GM18868 (cell line): ENCODE data around the gene SERPINB1.
"Not testable (repeated sequence)": the region's sequence is repeated elsewhere in the genome, so short reads cannot be mapped to it uniquely, and the experiment has no call there.

Experiments used
- ATAC-seq: cut with Tn5 transposase; IDR thresholded peaks from one replicate; pipeline ENCODE4 v1.9.1; 2021; ENCODE audit warnings: mild to moderate bottlenecking, moderate library complexity; ENCODE audit not compliant: unreplicated experiment

SERPINB1 gene

DNA sequence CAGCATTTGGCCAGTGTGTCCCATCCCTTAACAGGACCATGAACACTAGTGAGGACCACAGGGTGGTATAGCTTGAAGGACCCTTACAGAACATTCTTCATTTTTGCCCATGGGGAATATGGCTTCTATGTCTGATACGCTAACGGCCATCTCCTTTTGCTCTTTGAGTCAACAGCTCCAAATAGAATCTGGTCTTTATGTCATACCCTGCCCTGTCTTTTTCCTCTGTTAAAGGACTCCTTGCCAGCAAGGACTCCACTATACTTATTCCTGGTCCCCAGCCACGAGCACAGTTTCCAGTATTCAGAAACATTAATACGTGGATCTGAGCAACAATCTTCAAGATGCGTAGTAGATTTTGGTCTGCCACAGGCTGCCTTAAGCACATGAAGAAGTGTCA, 22.5 kb downstream of the SERPINB1 start:
- ATAC-seq: no peak

DNA sequence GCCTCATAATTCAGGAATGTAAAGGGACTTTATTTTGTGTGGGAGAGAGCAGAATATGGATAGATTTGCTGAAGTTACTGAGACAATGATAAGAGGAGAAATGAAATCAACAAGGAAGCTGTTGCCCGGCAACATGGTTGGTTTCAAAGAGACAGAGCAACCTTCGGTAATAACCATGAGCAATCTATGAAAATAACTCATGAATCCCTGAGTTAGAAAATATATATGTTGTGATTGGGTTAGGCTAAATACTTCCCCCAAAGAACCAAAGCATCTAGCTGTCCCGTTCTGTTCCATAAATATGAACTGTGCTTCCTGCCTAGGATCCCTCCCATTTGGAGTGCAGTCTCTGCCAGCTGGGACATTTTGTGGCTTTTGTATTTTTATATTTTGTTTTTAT, 23.1 kb downstream of the SERPINB1 start:
- no peak for ATAC-seq

DNA sequence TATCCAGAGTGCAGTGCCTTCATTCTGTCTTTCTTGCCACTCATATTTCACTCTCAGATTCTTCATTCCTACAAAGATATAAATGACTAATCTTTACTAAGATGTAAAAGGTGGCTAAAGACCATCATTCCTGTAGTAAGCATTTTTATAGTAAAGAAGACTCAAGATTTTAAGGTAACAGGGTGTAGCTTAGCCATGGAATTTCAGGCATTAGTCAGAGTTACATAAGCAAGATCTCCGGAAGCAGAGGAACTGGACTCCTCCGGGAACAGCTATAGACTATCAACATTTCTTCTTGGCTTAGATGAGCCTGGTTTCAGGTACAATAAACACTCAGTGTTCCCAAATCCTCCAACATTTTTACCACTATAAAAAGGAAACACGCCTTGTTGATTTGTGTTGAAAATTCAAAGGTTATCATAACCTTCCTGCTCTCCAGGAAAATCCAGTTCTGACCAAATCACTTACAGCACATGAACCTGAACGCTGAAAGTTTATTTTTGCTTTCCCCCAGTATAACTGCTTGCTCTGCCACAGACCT, 23.7 kb downstream of the SERPINB1 start:
- ATAC-seq: no peak

DNA sequence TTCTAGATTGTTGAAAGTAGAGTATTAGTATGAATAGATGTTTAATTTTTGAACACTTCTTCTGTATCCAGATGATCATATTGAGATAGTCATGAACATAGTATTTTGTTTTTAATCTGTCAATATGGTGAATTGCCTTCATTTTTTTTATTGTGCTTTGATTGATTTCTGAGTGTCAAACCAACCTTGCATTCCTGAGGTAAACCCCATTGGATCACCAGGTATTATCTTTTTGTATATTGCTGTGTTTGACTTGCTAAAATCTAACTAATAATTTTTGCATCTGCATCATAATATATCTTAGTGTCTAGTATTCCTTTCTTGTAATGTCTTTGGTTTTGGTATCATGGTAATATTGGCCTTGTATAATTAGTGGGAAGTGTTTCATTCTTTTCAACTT, 25.5 kb downstream of the SERPINB1 start:
- ATAC-seq: no peak

DNA sequence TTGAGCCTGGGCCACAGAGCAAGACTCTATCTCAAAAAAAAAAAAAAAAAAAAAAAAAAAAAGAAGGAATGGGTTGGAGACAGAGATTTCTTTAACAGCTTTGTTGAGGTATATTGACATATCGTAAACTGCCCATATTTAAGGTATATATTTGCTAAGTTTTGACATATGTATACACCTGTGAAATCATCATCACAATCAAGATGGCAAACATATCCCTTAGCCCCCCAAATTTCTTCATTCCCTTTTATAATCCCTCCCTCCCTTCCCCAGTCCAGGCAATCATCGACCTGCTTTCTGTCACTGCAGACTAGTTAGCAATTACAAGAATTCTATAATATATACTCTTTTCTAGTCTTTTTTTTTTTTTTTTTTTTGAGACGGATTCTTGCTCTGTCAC, 29.0 kb downstream of the SERPINB1 start:
- no peak for ATAC-seq

DNA sequence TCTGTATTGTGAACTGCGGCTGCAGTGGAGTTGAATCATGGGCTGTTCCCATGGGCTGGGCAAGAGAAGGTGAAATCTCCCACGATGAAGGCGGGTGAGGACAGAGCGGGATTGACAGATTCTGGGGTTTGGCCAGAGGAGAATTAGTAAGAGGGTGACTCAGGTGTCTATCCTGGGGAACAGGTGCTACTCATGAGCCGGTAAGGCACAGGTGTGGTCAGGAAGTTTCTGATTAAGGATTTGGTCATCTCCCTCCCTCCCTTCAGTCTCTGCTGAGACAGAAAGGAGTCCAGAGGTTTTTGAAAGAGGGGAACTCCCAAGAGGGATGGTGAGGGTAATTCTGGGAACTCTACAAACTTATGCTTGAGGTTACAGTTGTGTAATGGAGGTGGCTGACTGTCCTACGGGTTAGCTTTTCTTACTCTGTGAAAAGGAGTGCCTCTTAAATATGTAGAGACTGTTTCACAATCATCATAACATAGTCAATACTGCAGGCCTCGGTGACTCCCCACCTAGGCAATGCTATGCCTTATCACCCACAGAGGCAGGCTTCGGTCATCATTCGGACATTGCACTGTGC, 31.5 kb downstream of the SERPINB1 start:
- no peak for ATAC-seq

DNA sequence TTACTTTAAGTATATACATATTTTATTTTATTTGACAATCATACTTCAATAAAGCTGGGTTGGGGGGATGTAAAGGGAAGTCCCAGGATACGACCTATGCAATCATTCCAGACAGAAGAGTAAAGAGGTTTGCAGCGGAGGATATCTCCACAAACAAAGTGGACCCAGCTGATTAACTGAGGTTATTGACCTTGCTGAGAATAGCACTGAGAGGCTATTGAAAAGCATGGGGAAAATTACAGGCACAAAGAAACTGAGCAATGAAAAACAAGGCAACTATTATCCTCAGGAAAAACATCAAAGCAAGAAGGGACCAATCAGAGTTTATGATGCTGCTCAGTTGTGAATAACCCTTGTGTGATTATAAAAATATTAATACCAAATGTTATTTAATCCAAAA, 32.6 kb downstream of the SERPINB1 start:
- no peak for ATAC-seq

DNA sequence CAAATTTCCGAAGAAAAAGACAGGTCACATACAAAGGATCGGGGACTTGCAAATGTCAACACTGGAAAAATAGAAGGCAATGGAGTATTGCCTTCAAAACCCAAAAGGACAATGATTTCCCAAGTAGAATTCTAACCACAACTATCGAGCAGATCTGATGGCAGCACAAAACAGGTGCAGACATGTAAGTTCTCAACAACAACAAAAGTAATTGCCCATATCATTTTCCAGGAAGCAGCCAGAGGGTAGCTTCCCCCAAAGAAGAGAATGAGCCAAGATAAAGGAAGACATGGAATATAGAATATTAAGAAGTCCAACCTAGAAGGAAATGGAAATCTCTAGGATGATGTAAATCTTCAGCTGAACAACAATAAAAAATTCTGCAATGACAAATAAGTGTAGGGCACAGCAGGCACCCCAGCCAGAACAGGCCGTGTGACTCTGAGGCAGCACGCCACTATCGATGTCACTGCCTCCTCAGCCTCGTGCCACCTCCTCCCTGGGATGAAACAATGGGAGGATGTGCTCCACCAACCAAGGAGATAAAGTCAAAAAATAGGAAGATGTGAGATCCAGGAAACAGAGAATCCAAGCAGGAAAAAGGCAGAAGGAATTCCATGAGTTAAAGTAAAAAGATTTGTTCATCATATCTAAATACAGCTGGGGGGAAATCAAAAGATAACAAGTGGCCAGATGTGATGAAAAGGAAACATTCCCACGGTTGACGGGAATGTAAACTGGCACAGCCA, 34.1 kb downstream of the SERPINB1 start:
- ATAC-seq: no peak

DNA sequence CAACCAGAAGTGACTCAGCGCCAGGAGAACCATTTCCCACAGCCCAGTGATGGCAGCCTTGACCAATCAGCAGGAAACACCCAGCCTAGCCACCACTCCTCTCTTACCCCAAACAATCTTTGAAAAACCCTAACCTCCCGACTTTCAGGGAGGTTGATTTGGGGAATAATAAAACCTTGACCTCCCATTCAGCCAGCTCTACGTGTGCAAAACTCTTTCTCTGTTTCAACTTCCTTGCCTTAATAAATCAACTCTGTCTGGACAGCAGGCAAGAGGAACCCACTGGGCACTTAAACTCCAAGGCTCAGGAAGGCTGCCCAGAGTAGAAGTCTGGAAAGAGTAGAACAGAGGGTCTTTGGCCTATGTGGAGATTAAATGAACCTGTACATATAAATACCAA, 35.0 kb downstream of the SERPINB1 start:
- ATAC-seq: no peak

DNA sequence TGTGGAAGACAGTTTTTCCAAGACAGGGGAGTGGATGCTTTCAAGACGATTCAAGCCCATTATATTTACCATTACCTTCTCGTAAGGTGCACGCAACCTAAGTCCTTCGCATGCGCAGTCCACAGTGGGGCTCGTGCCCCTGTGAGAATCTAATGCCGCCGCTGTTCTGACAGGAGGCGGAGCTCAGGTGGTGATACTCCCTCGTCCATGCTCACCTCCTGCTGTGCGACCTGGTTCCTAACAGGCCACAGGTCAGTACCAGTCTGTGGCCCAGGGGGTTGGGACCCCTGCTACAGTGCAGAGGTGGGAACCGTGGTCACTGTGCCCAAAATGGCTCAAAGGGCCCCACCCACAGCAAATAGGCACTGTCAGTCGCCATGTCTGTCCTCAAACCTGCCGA, 36.6 kb downstream of the SERPINB1 start:
- ATAC-seq: no peak

DNA sequence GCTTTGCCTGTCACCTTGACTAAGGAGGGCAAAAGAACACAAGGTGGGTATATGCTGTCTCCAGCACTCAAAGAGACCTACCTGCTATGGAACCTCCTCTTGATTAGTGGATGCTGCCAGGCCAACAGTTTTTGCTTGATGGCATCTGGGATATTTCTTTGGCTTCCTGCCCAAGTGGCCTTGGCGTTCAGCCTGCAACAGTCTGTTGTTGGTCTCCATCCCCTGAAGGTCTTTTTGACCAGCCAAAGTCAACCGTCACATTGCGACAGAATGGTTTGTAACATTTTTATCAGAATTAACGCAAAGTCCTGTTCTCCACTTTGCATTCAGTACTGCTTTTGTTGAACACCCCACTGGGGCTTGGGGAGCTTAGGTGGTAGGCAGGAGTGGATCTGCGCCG, 37.1 kb downstream of the SERPINB1 start:
- no peak for ATAC-seq

DNA sequence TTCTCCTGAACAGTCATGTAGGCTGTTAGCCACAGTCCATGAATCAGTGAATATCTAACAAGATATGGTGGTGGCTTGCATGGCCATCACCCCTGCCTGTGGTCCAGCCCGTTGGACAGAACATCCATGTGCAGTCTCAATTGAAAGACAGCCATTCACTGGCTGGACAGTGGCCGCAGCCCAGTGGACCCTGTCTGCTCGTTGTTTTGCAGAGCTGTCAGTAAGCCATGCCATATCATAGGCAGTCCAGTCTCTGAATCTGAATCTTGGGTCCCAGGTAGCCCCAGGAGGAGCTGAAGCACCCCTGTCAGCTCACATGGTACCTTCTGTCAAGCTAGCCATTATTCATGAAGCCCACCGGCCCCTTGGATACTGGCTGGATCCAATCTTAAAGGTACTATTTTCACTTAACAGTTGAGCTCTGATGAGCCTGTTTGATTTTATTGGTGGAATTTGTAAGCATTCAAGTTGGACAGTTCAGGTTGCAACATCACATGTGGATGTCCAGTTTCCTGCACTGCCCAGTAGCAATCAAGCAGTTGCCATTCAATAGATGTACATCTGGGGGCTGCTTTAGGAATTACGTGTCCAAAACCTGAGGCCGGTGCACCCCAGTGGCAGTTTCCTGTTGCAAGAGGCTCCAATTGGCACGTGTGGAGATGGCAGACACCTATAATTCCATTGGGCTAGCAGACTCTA, 37.8 kb downstream of the SERPINB1 start:
- ATAC-seq: no peak

DNA sequence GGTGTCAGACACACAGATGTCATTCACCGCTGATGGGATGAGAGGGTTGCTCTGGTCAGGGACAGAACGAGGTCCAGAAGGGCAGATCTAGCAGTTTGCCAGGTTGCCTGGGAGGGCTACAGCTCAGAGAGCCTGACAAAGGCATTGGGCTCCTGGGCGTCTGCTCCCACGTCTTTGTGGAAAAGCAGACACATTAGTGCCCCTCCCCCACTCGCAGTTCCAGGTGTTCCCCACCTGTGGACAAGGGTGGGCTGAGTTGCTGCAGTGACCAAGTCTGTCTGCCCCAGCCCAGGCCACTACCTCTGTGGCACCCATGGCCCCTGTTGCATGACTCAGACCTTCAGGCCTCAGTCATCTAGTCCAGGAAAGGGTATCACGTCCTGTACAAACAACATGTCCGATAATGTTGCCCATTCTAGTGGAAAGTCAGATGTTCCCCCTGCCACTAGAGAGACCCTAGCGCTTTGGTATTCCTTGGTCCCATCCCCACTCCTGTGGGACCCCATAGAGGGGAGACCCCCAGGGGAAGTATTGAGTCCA, 39.1 kb downstream of the SERPINB1 start:
- no peak for ATAC-seq

DNA sequence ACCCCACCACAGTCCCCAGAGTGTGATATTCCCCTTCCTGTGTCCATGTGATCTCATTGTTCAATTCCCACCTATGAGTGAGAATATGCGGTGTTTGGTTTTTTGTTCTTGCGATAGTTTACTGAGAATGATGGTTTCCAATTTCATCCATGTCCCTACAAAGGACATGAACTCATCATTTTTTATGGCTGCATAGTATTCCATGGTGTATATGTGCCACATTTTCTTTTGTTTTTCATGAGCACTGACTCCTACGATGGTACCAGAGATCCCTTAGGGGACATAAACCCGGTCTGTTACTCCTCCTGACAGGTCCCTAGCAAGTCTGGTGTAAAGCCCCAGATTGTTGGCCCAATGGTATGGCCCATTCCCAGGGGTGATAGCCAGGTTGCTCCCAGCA, 40.0 kb downstream of the SERPINB1 start:
- not testable (repeated sequence) for ATAC-seq

DNA sequence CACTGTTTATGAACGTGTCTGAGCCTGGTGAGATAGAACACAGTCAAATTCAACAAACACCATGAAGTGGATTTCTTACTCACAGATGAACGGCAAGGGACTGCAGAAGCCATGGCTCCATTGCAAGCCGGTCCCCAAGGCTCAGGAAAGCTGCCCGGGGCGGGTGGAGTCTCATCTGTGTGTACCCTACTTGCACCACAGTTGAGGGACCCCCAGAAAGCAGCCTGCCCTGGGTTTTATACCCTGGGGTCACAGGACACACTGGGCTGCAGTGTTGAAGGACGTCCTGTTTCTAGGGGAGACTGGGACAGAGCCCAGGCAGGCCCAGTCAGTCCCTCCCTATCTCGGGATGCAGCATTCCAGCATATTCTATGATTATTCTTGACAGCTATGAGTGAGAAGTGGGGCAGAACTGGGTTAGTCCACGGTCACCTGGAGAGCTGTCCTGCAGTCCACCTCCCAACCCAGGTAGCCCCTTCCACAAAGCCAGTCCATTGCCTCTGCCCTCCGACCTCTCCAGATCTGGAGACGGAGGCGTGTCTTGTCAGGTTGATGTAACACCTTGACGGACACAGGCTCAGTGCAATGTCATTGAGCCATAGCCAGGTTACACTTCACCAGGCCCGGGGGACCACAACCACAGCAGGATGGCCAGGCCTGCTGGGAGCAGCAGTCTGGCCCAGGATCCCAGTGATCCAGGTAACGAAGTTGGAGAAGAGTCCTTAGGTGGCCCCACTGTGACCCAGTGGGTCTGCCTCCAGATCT, 40.9 kb downstream of the SERPINB1 start:
- ATAC-seq: no peak

DNA sequence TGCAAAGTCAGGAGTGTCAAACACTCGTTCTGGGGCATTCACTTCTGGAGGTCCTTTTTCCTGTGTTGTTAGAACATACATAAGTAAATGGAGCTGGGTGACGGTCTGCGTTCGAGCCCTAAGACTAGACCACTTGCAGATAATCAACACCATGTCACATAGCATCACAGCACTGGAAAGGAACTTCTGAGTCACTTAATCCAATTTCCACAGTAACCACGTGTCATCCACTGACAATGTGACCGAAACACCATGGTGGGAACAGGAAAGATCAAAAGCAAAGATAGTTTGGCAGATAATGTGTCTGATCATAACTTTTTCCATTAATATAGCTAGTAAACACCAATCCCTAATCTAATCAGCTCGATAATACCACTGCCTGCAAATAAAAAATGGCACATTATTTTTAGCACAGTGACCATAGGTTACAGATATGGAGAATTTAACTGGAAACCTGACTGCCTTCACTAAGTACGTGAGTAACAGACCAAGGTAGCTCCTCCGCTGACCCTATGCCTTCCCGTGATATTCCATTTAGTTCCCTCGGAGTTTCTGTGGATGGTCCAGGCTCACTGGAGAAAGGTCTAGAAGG, 41.6 kb downstream of the SERPINB1 start:
- ATAC-seq: no peak

DNA sequence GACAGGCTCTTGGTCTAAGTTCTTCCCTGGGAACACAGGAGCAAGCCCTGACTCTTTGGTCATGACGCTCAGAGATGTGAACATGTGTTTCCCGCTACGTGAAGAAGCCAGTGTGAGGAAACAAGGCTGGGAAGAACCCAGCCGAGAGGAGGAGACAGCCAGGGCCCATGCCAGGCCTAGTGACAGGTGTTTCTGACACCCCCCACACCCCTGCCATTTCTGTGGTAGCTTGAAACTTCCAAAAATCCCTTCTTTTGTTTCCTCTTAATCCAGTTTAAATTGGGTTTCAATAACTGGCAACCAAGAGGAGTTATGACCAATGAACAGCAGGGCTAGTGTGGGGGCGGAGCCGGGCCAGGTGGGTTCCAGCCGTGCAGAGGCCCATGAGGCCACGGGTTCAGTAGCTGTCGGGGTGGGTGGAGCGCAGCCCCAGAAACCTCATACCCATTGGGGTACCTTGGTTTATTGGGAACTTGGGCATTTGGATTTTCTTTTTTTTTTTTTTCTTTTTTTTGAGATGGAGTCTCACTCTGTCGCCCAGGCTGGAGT, 43.0 kb downstream of the SERPINB1 start:
- ATAC-seq: no peak

DNA sequence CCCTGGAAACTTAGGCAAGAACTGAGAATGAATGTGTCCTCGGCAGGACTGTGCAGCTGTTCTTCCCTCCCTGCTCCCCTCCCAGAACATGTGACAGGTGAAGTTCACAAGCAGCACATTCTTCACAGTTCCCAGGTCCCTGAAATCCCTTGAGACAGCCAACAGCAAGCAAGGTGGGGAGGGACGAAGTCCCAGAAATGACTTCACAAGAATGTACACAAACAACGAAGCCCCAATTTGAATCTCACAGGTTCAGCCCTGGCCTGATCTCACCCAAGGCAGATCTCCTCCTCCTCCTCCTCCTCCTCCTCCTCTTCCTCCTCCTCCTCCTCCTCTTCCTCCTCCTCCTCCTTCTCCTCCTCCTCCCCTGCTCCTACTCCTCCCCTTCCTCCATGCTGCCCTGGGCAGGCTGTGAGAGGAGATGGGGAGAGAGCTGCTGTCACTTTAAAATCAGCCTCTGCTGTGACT, 44.1 kb downstream of the SERPINB1 start:
- ATAC-seq: no peak

DNA sequence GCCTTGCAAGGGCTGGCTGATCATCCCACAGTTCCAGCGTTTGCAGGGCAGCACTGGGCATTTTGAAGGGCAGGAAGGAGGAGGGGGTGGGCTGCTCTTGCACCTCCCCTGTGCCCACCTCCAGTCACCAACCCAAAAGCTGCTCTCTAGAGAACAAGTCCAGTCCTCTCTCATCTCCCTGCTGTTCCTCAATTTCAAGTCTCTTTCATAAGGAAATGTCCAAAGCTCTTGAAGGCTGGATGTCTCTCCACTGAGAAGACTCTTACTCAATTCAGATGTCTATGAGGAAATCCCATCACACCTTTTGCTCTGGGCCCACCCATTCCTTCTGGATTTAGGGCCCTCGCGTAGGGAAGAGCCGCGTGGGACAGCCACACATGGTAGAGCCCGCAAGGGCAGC, 44.8 kb downstream of the SERPINB1 start:
- no peak for ATAC-seq

DNA sequence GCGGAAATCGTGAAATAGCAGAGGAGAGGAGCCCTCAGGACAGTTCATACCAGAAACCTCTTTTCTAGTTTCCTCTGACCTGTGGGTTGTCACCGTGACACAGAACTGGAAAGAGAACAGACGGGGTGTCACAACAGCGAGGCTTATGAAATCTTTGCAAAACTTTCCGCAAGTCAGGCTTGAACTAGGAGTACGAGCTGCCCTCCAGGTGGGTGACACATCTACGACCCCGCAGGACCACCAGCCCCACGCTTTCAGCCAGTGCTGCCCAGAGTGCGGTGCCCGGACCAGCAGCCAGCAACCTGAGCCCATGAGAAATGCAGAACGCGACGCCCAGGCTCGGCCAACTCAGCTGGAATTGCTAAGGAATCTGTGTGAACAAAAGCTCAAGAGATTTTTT, 45.7 kb downstream of the SERPINB1 start:
- ATAC-seq: no peak
